Hepatocyte (in vitro differentiated cells): Measurements from ENCODE around the gene ZNF423. TPM values are rescaled to one million over a fixed set of nuclear protein-coding genes. Genes with fewer than 3 reads are reported as not detected.

Source experiments
- DNase-seq: peaks from one replicate; pipeline ENCODE4 v3.0.0-alpha.2; 2016; ENCODE audit warnings: low spot score
- H2AFZ ChIP-seq: fragments of 200-600 bp; sonication (generic); 2 replicates; pipeline ENCODE4 v1.6.0; 2016; ENCODE audit warnings: antibody characterized with exemption, mild to moderate bottlenecking
- H3K27ac ChIP-seq: fragments of 200-600 bp; sonication (generic); 2 replicates; pipeline ENCODE4 v1.5.1; 2016; ENCODE audit warnings: mild to moderate bottlenecking
- H3K27me3 ChIP-seq: fragments of 200-600 bp; sonication (generic); 2 replicates; pipeline ENCODE4 v1.6.1; 2016
- H3K36me3 ChIP-seq: fragments of 200-600 bp; sonication (generic); replicated peaks from 2 replicates; pipeline ENCODE4 v1.5.1; 2016; ENCODE audit warnings: low read depth; ENCODE audit not compliant: insufficient read depth
- H3K4me1 ChIP-seq: fragments of 200-600 bp; sonication (generic); 2 replicates; pipeline ENCODE4 v1.5.1; 2016; ENCODE audit warnings: mild to moderate bottlenecking, moderate library complexity; ENCODE audit not compliant: insufficient read depth
- H3K4me2 ChIP-seq: fragments of 200-600 bp; sonication (generic); 2 replicates; pipeline ENCODE4 v1.6.0; 2016
- H3K4me3 ChIP-seq: fragments of 200-600 bp; sonication (generic); 2 replicates; pipeline ENCODE4 v1.5.1; 2016; ENCODE audit warnings: mild to moderate bottlenecking
- H3K79me2 ChIP-seq: fragments of 200-600 bp; sonication (generic); 2 replicates; pipeline ENCODE4 v1.6.0; 2017; ENCODE audit warnings: mild to moderate bottlenecking
- H3K9me2 ChIP-seq: fragments of 200-600 bp; sonication (generic); replicated peaks from 2 replicates; pipeline ENCODE4 v1.6.0; 2017; ENCODE audit warnings: mild to moderate bottlenecking; ENCODE audit not compliant: insufficient read depth
- H3K9me3 ChIP-seq: fragments of 200-600 bp; sonication (generic); 2 replicates; pipeline ENCODE4 v1.5.1; 2016; ENCODE audit warnings: low read depth, mild to moderate bottlenecking
- H4K20me1 ChIP-seq: fragments of 200-600 bp; sonication (generic); 2 replicates; pipeline ENCODE4 v1.6.0; 2016; ENCODE audit warnings: mild to moderate bottlenecking; ENCODE audit not compliant: insufficient read depth, poor library complexity, severe bottlenecking
- EZH2 ChIP-seq: fragments of 200-600 bp; sonication (generic); IDR thresholded peaks from 2 replicates; pipeline ENCODE4 v1.6.1; 2016; ENCODE audit warnings: antibody characterized with exemption, mild to moderate bottlenecking, borderline replicate concordance
- EZH2phosphoT487 ChIP-seq: fragments of 200-600 bp; sonication (generic); IDR thresholded peaks from one replicate; pipeline ENCODE4 v1.6.1; 2018; ENCODE audit warnings: antibody characterized with exemption, mild to moderate bottlenecking, low read depth, moderate library complexity; ENCODE audit not compliant: unreplicated experiment, severe bottlenecking
- WGBS: methylation state at CpG from one replicate; pipeline ENCODE4 v1.1.6; 2016; ENCODE audit warnings: low lambda C conversion rate; ENCODE audit errors: missing lambda C conversion rate; 5-methylcytosine and 5-hydroxymethylcytosine counted together
- polyA plus RNA-seq: library from polyadenylated mRNA; unstranded; fragments of >200 nt; fragmentation: Nextera tagmentation; extraction: Ambion mirVana; gene quantifications from 2 replicates; pipeline ENCODE4 v1.2.1, GENCODE V29; 2016
- total RNA-seq: library from RNA; depleted of rRNA; stranded (reverse); fragments of >200 nt; gene quantifications from 2 replicates; pipeline ENCODE4 v1.2.3, GENCODE V29; 2014
- TF ChIP-seq, protein P1 (sequence below): fragments of 200-600 bp; sonication (generic); IDR thresholded peaks from 2 replicates; pipeline ENCODE4 v1.5.1; 2016; ENCODE audit warnings: antibody characterized with exemption, mild to moderate bottlenecking; ENCODE audit not compliant: poor library complexity

The ZNF423 gene
- total and polyA plus RNA-seq, 2 experiments from 2014 or later, result 9.6 to 11.8 TPM

DNA sequence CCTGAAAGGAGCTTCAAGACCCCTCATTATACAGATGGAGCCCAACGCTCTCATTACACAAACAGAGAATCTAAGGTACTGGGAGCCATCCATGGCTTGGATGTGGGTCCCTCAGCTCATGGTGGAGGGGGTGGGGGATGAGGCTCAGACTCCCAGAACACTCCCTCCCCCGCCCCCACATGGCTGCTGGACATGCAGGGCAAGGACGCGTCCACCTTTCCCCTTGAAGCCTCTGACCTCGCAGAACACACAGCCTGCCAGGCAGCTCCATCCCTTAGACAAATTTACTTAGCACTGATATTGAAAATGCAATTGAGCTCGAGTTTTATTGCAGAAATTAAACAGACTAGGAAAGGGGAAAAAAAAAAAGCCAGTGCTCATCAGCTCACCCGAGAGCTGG, 203.9 kb downstream of the ZNF423 start:
- Histone ChIP-seq H3K4me3 (no peak overlapping the region), H3K79me2 (no peaks in the 10 kb centered on the region), H4K20me1 (no peaks in the 10 kb centered on the region), H3K27ac (peak overlapping the region; percentile 69), H3K4me1 (peaks cover 44% of the 10 kb centered on the region), H3K9me2 (no peaks in the 10 kb centered on the region), H2AFZ (no peak overlapping the region), H3K4me2 (peak overlapping the region; percentile 47), H3K36me3 (no peaks in the 10 kb centered on the region), H3K27me3 (no peaks in the 10 kb centered on the region), H3K9me3 (peaks cover 9% of the 10 kb centered on the region)
- TF ChIP-seq EZH2phosphoT487 (no peak), EZH2 (no peak)
- TF ChIP-seq, protein P1, sequence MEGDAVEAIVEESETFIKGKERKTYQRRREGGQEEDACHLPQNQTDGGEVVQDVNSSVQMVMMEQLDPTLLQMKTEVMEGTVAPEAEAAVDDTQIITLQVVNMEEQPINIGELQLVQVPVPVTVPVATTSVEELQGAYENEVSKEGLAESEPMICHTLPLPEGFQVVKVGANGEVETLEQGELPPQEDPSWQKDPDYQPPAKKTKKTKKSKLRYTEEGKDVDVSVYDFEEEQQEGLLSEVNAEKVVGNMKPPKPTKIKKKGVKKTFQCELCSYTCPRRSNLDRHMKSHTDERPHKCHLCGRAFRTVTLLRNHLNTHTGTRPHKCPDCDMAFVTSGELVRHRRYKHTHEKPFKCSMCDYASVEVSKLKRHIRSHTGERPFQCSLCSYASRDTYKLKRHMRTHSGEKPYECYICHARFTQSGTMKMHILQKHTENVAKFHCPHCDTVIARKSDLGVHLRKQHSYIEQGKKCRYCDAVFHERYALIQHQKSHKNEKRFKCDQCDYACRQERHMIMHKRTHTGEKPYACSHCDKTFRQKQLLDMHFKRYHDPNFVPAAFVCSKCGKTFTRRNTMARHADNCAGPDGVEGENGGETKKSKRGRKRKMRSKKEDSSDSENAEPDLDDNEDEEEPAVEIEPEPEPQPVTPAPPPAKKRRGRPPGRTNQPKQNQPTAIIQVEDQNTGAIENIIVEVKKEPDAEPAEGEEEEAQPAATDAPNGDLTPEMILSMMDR, result no peak
- 56% methylated on average over 7 of the region's 7 CpGs for WGBS
- DNase-seq, result no peak

DNA sequence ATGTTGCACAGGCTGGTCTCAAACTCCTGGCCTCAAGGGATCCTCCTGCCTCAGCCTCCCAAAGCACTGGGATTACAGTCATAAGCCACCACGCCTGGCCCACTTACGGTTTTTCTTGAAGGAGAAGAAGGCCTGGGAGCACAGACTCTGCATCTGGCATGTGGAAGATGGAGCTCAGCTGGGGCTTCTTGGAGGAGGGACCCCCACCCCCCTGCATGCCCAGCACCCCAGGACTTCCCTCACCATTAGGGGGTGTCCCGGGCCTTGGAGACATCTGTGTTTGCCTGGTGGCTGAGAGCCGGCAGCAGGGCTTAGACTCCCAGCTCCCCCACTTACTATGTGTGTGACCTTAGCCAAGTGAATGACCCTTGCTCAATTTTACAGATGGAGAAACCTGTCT, 204.7 kb downstream of the ZNF423 start:
- Histone ChIP-seq H3K79me2 (no peaks in the 10 kb centered on the region), H3K36me3 (no peaks in the 10 kb centered on the region), H2AFZ (no peak overlapping the region), H3K9me3 (peaks cover 9% of the 10 kb centered on the region), H4K20me1 (no peaks in the 10 kb centered on the region), H3K9me2 (no peaks in the 10 kb centered on the region), H3K4me2 (no peak overlapping the region), H3K4me3 (no peak overlapping the region), H3K27me3 (no peaks in the 10 kb centered on the region), H3K4me1 (peaks cover 44% of the 10 kb centered on the region), H3K27ac (no peak overlapping the region)
- WGBS, result 70% methylated on average over 4 of the region's 4 CpGs
- no peak for DNase-seq
- TF ChIP-seq EZH2 (no peak), EZH2phosphoT487 (no peak)
- TF ChIP-seq, protein P1, result no peak

DNA sequence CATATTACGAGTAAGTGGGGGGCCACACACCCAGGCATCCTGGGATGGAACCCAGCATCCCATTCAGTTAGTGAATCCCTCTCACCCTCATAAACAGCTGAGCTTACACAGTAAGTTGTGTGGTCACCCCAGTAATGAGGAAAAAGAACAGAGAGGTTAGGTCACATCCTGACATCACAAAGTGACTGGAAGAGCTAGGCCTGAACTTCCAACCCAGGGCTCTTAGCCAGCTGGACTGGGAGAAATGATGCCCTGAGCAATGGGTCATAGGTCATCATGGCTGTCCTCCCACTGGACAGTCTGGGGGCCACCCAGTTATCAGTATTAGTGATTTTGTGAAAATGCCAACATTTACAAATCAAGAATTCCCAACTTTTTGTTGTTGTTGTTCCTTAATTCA, 205.3 kb downstream of the ZNF423 start:
- Histone ChIP-seq H3K9me3 (peaks cover 9% of the 10 kb centered on the region), H3K27ac (peak overlapping the region; percentile 93), H3K9me2 (no peaks in the 10 kb centered on the region), H3K79me2 (no peaks in the 10 kb centered on the region), H3K4me2 (no peak overlapping the region), H3K27me3 (no peaks in the 10 kb centered on the region), H3K4me3 (no peak overlapping the region), H3K36me3 (no peaks in the 10 kb centered on the region), H2AFZ (no peak overlapping the region), H4K20me1 (no peaks in the 10 kb centered on the region), H3K4me1 (peaks cover 44% of the 10 kb centered on the region)
- WGBS, result 76% methylated on average over 1 of the region's 1 CpG
- DNase-seq, result no peak
- TF ChIP-seq, protein P1, result no peak
- TF ChIP-seq EZH2phosphoT487 (no peak), EZH2 (no peak)
